ENCODE results near the gene FAM131C.

Gene FAM131C

DNA sequence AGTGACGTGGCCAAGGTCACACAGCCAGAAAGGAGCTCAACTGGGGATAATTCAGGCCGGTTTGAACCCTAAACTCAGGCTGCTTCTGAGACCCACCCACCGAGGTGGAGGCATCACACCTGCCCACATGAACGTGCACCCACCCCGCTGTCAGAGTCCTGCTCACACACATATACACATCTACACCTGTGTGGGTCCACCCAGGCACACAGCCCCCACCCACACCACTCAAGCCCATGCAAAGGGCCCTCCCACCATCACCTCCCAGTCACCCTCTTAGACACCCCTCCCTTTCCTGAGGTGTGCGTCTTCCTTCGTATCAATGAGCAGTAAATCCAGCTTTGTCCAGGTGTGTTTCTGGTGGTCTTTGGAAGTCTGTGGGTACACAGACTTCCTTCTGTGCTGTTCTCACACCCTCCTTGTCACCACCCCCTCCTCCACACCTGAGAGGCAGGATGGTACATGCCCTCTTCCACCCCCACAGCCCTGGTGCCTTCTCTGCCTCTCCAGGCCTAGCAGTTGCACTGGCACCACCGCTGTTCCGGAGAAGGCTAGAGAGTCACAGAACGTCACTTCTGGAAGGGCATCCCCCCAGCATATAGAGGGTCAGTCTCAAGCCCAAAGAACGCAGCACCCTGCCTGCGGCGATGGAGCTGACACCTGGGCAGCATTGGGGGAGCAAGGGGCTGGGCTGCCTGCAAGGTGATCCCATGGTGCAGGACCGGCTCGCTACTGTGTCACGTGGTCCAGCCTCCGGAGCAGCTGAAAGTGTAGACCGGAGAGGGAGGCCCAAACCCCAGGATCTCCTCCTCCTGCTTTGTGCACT lies 18.9 kb upstream of the FAM131C start:
- DNase-seq (ENCODE audit: low read depth), result no peak
- TF ChIP-seq, protein P1, sequence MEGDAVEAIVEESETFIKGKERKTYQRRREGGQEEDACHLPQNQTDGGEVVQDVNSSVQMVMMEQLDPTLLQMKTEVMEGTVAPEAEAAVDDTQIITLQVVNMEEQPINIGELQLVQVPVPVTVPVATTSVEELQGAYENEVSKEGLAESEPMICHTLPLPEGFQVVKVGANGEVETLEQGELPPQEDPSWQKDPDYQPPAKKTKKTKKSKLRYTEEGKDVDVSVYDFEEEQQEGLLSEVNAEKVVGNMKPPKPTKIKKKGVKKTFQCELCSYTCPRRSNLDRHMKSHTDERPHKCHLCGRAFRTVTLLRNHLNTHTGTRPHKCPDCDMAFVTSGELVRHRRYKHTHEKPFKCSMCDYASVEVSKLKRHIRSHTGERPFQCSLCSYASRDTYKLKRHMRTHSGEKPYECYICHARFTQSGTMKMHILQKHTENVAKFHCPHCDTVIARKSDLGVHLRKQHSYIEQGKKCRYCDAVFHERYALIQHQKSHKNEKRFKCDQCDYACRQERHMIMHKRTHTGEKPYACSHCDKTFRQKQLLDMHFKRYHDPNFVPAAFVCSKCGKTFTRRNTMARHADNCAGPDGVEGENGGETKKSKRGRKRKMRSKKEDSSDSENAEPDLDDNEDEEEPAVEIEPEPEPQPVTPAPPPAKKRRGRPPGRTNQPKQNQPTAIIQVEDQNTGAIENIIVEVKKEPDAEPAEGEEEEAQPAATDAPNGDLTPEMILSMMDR (IDR thresholded peaks at IDR 0.05; ENCODE audit: control insufficient read depth, extremely low read depth, insufficient read depth), result no peak
- no peak overlapping the region for H3K4me3 ChIP-seq (ENCODE audit: low read depth, low read length)

DNA sequence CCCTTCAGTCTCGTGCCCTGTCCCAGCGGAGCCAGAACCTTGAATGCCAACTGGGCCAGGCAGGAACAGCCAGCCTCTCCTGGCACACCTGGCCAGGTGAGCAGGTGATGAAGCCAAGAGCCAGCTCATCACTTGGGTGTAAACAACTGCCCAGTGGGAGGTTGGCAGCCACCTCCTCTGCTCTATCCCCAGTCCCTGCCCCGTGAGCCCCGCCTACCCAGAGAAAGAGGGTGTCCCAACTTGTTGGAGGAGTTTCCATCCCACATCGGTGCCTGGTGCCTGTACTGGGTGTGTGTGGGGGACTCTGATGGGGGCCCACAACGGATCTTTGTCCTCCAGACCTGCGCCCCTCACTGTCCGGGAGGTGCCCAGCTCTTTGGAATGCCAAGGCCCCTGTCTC lies 17.8 kb upstream of the FAM131C start:
- H3K4me3 ChIP-seq (ENCODE audit: low read depth, low read length), result no peak overlapping the region
- TF ChIP-seq, protein P1 (IDR thresholded peaks at IDR 0.05; ENCODE audit: control insufficient read depth, extremely low read depth, insufficient read depth), result no peak
- DNase-seq (ENCODE audit: low read depth), result peak; percentile 70

DNA sequence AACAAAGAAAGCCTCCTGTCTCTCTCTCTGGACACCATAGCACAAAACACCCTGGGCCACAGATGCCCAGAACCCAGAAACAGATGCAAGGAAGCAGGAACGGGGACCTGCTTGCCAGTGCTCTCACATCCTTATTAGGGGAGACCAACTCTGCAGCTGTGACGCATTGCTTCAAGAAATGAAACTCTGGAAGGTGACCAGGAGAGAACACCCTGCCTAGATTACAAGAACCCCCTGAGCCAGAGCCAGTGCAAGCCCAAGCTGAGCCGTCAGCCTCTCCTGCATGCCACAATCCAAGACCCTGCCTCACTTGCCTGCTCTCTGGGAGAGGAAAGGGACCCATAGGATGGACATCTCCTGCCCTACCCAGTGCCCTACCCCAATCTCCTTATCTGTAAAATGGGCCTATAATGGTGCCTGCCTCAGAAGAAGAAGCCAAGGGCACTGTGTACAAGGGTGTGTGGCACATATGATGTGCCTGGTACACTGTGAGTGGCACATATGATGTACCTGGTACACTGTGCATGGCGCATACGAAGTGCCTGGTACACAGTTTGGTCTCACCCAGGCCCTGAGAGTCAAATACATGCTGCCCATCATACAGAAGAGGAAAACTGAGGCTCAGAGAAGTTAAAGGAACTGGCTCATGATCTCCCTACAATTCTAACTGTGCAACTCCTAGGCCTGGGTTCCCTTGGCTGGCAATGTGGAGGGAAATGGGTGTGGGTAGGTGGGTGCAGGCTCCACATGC lies 16.8 kb upstream of the FAM131C start:
- TF ChIP-seq, protein P1 (IDR thresholded peaks at IDR 0.05; ENCODE audit: control insufficient read depth, extremely low read depth, insufficient read depth), result no peak
- no peak for DNase-seq (ENCODE audit: low read depth)
- no peak overlapping the region for H3K4me3 ChIP-seq (ENCODE audit: low read depth, low read length)

DNA sequence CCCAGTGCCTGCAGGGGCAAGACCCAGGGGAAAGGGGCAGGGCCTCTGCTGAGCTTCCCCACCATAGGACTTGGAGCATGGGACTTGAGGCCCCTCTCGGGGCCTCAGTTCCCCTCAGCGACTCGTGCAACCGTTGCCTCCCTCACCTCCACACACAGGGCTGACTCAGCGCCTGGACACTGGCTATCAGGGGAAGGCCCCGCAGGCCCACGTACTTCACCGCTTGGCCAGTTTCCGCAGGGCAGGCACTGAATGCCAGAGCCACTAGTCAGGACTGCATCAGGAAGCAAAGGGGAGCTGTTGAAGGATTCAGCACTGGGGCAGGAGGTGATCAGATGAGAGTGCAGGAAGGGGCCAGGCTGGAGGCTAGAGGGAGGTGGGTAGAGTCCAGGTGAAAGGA lies 15.5 kb upstream of the FAM131C start:
- TF ChIP-seq, protein P1 (IDR thresholded peaks at IDR 0.05; ENCODE audit: control insufficient read depth, extremely low read depth, insufficient read depth), result no peak
- H3K4me3 ChIP-seq (ENCODE audit: low read depth, low read length), result no peak overlapping the region
- no peak for DNase-seq (ENCODE audit: low read depth)

DNA sequence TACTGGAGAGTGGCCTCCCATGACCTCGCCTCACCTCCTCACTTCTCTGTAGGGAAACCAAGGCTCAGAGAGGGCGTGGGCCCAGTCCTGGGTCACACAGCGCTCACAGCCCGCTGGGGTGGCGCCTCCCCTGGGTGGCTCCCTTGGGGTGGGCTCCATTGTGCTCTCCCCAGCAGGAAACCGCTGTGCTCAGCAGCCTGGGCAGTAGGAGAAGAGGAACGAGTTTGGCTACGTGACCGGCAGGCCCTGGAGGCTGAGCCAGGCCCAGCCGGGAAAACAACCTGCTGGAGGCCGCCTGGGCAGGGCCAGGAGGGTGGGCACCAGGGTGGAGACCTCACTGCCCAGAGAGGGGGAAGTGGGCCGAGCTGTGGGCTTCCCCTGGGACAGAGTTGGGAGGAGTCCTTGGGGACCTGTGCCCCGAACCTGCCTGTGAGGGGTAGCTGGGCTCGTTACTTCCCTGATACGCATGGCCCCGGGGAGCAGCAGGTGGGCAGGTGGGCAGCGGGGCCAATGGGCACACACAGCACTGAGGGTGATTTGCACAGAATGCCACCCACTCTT lies 15.0 kb upstream of the FAM131C start:
- DNase-seq (ENCODE audit: low read depth), result no peak
- H3K4me3 ChIP-seq (ENCODE audit: low read depth, low read length), result no peak overlapping the region
- TF ChIP-seq, protein P1 (IDR thresholded peaks at IDR 0.05; ENCODE audit: control insufficient read depth, extremely low read depth, insufficient read depth), result no peak

DNA sequence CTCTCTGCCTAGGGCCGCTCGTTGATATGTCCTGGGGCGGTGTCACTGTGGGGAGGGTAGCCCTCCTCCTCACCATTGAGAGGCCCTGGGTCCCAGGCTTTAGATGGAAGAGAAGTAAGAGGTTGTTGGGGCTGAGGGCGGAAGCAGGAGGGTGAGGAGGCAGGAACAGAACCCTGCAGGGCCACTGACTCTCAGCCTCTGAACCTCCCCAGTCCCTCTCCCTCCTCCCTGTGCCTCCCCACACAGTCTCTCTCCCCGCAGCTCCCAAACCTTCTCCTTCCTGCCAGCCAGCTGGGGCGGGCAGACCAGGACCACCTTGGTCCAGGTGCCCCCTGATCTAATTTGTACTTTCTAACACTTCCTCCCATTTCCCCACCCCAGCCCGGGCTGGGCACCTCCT lies 14.3 kb upstream of the FAM131C start:
- DNase-seq (ENCODE audit: low read depth), result no peak
- TF ChIP-seq, protein P1 (IDR thresholded peaks at IDR 0.05; ENCODE audit: control insufficient read depth, extremely low read depth, insufficient read depth), result no peak
- H3K4me3 ChIP-seq (ENCODE audit: low read depth, low read length), result no peak overlapping the region
